Renal pelvis (tissue), 4 donors: ENCODE data around the gene UBA1. TPM values are rescaled to one million over a fixed set of nuclear protein-coding genes. Genes with fewer than 3 reads are reported as not detected.

Experiments used
- DNase-seq: peaks from one replicate; pipeline ENCODE4 v3.0.0-alpha.2; 2013
- polyA plus RNA-seq, 3 donors: library from polyadenylated mRNA; unstranded; fragments of 120-200 nt; gene quantifications; one replicate each; pipeline ENCODE4 v1.2.1, GENCODE V29; 2013; ENCODE audit not compliant: insufficient read length in 3 of 3

The UBA1 gene
- polyA plus RNA-seq, 3 donors, result 238 to 317 (median 302) TPM

DNA sequence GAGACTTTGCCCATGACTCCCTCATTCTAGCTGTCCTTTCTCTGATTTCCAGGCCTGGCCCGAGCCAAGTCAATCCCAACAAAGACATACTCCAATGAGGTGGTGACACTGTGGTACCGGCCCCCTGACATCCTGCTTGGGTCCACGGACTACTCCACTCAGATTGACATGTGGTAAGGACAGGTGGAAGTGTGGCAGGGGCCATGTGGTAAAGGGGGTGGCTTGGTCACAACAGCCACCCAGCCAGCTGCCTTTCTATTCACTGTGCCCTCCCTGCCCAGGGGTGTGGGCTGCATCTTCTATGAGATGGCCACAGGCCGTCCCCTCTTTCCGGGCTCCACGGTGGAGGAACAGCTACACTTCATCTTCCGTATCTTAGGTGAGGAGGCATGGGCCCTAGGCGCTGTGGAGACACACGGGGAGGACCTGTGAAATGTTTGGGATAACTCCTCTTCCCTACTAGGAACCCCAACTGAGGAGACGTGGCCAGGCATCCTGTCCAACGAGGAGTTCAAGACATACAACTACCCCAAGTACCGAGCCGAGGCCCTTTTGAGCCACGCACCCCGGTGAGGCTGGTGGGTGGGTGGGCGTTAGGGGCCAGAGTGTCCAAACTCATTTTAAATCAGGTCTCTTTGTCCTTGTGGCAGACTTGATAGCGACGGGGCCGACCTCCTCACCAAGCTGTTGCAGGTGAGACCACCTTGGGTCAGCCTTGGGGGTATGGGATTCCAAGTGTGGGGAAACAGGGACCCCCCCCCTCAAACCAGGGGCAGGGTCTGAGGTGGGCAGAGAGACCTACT lies 33.1 kb downstream of the UBA1 start:
- DNase-seq, result no peak

- no peak for DNase-seq
Observed at GRCh38 chrX:47227334-47227583, 33.6 kb downstream of the UBA1 start.

GRCh38 chrX:47228550-47229270 lies 35.1 kb downstream of the UBA1 start:
- no peak for DNase-seq

DNA sequence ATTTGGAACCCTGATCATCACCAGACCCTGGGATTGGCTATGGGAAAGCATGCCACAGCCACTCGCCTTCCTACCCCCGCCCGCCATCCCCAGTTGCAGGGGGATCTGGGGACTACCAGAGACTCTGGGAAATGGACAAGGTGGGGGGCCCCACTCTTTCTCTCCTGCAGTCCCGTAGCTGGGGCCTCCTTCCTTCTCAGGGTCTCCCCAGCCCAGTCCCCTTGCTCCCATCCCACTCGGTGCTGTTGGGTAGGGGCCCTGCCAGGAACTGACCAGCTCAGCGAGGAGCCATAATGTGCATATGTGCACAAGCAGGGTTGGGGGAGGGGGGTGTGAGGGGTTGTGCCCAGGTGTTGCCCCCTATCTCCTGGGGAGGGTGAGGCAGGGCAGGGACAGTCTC lies 35.8 kb downstream of the UBA1 start:
- no peak for DNase-seq

DNA sequence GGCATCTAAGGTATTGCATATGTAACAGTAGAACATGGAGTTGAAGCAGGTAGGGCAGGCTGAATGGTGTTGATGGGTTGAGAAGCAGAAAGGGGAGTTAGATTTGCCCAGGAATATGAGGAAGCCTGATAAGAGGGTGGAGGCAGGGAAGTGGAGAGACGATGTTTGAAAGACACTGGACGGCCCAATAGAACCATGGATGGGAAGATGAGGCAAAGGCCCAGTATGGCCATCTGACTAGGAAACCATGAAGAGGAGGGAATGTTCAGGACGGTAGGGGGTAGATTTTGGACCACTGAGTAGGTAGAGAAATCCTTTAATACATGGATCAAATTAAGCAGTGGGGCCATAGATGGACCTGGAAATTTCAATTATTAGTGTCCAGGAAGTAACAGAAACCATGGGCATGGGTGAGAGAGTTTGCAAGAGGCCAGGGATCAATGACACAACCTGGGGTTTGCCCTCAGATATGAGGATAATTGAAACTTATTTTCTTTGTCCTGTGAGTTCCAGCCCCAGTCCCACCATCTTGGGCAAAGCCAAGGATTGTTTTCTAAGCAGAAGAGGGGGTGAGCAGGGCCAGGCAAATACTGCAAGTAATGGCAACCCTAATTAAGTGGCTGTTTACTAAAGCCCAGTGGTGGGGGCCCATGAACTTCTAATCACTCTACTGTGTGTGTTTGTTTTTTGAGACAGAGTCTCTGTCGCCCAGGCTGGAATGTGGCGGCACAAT lies 36.7 kb downstream of the UBA1 start:
- no peak for DNase-seq

DNA sequence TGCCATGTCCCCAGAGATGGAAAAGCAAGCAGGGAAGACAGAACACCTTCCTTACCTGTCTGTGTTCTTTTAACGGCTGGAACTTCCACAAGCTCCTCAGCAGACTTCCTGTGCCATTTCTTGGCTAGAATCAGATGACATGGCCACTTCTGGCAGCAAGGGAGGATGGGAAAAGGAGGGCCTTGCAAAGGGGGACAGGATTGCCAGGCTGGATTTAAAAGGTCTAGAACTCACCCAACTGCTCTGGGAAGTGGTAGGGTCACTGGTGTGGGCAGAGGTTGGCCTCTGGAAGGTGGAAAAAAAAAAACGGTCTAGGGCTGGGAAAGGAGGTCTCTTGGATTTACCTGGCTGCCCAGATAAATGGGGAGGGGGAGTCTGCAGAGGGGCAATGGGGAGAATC lies 37.5 kb downstream of the UBA1 start:
- no peak for DNase-seq

DNA sequence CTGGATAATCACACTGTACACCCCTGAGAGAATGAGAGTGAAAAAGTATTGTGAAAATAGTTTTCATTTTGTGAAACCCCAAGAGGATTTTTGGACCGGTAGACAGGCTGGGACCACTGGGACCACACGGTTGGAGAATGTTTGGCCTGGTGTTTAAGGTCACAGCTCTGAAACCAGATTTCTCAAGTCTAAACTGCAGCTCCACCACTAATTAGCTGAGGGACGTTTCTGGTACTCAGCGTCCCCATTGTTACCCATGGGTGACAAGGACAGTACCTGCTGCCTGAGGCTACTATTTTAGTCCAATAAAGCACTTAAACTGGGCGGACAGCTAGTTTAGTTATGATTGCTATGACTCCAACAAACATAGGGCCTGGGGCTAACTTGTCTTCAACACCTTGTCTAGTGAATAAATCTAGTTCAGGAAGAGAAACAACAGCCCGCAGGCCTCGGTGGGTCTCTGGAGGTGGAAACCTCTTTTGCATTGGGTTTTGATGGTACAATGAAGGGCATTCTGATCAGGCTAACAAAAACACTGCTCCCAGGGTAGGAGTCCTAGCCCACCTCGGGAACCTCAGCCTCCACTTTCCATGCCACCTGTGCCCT lies 38.7 kb downstream of the UBA1 start:
- DNase-seq, result no peak

- peak; percentile 72 for DNase-seq
Observed at GRCh38 chrX:47232803-47233332, 39.2 kb downstream of the UBA1 start, which contains the start of gene USP11. Gene USP11 (plus strand): TSS chrX:47233009. CDS start chrX:47233044, 35 bp downstream.

DNA sequence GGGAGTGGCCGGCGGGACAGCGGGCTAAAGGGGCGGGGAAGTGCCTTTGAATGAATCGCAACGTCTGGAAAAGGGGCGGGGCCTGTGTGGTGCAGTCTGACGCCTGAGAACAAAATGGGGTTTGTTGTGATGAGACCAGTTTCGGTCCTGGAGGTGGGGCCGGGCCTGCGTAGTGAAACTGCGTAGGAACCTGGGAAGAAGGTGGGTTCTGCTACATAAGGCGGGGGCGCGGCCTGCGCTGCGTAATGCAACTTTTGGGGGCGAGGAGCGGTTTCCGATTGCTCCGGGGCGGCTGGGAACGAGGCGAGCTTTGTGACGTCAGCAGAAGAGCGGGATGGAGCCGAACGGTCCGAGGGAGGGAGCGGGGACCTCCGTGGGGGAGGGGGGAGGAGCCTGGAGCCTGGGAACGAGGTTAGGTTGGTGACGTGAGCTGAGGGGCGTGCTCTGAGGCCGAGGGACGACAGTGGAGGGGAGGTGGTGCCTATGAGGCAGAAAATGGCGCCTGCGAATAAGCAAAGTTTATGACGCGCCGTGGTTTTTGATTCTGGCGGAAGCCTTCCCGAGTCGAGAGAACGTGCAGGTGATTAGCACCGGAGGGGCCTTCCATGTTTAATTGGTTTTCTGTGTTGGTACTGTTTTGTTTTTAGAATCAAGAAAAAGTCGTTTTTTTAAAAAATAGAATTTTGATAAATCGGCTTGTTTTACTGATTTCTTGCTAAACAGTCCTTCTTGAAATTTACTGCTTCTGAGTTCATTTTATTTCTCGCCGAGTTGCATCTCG lies 39.9 kb downstream of the UBA1 start:
- peak; percentile 92 for DNase-seq

- no peak for DNase-seq
Observed at GRCh38 chrX:47234583-47234982, 41.0 kb downstream of the UBA1 start.

- no peak for DNase-seq
Observed at GRCh38 chrX:47235691-47236103, 42.1 kb downstream of the UBA1 start.

- DNase-seq, result no peak
Observed at GRCh38 chrX:47239199-47239598, 45.6 kb downstream of the UBA1 start.

GRCh38 chrX:47239898-47240545 lies 46.4 kb downstream of the UBA1 start:
- no peak for DNase-seq

GRCh38 chrX:47240619-47241018 lies 47.0 kb downstream of the UBA1 start:
- no peak for DNase-seq

GRCh38 chrX:47241201-47242011 lies 47.8 kb downstream of the UBA1 start:
- DNase-seq, result no peak

DNA sequence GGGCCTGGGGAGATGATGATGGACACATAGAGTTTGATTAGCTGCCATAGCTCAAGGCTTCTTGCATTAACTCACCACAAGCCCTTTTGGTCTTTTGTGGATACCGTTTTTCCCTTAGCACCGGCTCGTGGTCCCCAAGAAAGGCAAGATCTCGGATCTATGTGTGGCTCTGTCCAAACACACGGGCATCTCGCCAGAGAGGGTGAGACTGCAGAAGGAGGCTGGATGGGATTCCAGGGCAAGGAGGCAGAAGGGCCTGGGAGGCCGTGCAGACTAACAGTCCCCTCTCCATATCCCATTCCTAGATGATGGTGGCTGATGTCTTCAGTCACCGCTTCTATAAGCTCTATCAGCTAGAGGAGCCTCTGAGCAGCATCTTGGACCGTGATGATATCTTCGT lies 48.7 kb downstream of the UBA1 start:
- no peak for DNase-seq

DNA sequence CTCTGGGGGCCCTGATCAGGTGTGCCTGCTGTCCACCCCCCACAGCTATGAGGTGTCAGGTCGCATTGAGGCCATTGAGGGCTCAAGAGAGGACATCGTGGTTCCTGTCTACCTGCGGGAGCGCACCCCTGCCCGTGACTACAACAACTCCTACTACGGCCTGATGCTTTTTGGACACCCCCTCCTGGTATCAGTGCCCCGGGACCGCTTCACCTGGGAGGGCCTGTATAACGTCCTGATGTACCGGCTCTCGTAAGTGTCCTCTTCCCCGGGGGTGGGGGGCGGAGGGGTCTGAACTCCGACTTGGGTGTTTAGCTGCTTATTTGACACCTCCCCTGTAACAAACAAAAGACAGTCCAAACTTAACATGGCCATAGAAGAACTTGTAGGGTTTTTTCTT lies 49.7 kb downstream of the UBA1 start:
- DNase-seq, result no peak

GRCh38 chrX:47244676-47245075 lies 51.0 kb downstream of the UBA1 start:
- no peak for DNase-seq

DNA sequence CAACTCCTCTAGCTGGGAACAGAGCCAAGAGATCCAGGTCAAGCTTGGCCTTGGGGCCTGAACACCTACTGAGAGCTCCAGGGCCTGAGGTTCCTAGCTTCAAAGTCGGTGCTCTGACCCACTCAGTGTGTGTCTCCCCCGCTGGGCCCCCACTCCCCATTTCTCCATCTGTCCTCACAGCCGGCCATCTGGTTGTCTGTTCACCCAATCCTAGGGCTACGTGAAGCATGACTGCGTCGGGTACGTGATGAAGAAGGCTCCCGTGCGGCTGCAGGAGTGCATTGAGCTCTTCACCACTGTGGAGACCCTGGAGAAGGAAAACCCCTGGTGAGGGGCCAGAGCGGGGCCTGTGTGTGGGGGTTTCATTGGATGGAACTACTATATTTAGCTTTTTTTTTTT lies 51.5 kb downstream of the UBA1 start:
- DNase-seq, result no peak
